Measurements from ENCODE around the gene RPS14.

The RPS14 gene

GRCh38 chr5:150398722-150399523 lies 50.6 kb downstream of the RPS14 start:
- DNase-seq, result no peak

DNA sequence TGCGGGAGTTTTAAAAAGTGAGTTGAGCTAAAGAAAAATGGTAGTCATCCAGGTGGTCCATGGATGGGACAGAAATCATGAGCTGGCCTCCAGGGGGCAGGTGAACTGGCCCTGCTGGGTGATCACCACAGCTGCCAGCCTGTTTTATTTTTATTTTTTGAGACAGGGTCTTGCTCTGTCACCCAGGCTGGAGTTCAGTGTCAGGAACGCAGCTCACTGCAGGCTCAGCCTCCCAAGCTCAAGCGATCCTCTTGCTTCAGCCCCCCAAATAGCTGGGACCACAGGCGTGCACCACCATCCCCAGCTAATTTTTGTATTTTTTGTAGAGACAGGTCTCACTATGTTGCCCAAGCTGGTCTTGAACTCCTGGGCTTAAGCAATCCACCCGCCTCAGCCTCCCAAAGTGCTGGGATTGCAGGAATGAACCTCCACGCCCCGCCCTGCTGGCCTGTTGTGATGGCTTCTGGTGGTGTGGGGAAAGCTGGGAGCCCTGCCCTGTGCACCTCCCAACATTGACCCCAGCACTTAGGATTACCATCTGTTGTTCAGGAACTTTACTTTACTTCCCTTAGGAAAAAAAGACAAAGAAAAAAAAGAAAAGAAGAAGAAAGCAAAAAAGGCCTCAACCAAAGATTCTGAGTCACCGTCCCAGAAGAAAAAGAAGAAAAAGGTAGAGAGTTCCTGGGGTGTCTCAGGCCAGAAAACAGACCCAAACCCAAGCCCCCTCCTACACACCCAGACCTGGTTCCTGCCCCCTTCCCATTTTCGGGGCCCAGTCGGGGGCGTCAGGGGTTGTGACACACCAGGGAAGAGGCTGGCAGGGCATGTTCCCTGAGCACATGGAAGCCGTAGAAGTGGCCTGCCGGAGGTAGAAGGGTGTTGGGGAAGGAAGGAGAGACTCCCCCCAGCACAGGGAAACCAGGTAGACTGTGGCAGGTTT lies 51.5 kb downstream of the RPS14 start:
- DNase-seq, result no peak

DNA sequence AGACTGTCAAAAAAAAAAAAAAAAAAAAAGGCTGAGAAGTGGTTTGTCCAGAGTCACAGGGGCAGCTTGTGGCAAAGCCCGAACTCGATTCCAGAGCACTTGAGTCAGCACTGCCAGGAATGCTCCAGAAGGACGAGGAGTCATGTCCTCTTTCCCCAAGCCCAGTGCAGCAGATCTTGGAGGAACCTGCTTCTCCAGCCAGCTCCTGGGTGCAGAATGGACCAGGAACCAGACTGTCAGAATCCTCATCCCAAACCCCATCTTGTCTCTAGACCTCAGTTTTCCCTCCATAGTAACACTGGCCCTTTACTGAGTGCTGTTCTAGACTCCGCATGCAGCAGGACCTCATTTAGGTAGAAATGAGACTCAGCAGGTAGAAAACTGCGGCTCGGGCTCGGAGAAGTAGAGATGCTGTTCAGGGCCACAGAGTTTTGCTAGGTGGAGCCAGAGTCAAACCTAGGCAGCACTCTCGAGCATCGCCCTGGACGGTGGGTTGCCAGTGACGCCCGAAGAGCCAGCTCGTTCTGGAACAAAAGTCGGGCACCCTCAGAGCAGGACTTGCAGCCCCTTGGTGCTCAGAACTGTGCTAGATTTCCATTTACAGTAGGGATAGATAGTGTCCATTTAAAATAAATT lies 52.3 kb downstream of the RPS14 start:
- no peak for DNase-seq

- DNase-seq, result no peak
Observed at GRCh38 chr5:150396267-150396666, 53.3 kb downstream of the RPS14 start.

GRCh38 chr5:150395688-150395975 lies 53.9 kb downstream of the RPS14 start:
- no peak for DNase-seq

- DNase-seq, result no peak
Observed at GRCh38 chr5:150394912-150395687, 54.4 kb downstream of the RPS14 start.

DNA sequence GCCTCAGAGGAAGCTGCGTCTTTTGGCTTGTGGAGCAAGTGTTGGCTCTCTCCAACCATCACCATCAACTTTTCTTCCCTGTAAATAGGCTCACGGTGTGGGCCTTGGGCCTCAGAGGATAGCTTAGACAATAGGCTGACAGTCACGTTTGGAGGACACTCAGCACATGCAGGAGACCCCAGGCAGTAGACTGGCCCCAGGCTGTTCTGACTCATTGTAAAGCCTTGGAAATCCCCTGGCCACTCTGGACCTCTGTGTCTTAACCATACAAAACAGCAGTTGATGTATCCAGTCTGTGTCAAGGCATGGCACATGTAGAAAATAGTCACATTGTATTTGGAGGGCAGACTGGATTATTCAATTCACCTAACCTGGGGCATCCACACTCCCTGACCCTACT lies 55.4 kb downstream of the RPS14 start:
- DNase-seq, result no peak

DNA sequence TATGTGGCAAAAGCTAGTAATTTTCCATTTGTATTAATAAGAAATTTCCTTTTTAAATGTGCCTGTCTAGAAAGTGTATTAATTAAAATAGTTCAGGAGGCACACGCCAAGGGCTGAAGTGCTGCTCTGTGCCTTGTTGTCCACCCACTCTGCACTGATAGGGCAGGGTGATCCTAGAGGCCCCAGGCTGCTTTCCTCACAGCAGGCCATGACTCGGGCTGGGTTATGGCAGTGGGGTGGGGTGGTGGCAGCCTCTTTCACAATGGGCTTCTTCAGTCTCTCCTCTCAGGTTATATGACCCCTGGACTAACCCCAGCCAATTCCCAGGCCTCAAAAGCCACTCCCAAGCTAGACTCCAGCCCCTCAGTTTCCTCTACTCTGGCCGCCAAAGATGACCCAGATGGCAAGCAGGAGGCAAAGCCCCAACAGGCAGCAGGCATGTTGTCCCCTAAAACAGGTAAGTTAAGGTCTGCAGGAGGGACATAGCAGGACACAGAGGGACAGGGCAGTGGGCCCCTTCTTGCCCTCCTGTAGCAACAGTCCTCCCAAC lies 56.4 kb downstream of the RPS14 start:
- DNase-seq, result no peak

GRCh38 chr5:150392680-150393079 lies 56.9 kb downstream of the RPS14 start:
- DNase-seq, result no peak
